H9 (cell line): ENCODE data around the gene ZNF385D. TPM values are rescaled to one million over a fixed set of nuclear protein-coding genes. Genes with fewer than 3 reads are reported as not detected.

Source experiments
- DNase-seq: peaks from one replicate; pipeline ENCODE4 v3.0.0-alpha.2; 2017
- H2AFZ ChIP-seq: one replicate; pipeline ENCODE4 v1.6.1; 2013; ENCODE audit warnings: mild to moderate bottlenecking, low read length, control low read depth, moderate library complexity
- H2AK5ac ChIP-seq: 2 replicates; pipeline ENCODE4 v1.6.1; 2013; ENCODE audit warnings: low read length, control low read depth, mixed read lengths; ENCODE audit not compliant: insufficient read length
- H2BK120ac ChIP-seq: one replicate; pipeline ENCODE4 v1.6.1; 2013; ENCODE audit warnings: low read depth, mild to moderate bottlenecking, low read length, control low read depth, inconsistent platforms; ENCODE audit not compliant: poor library complexity, severe bottlenecking
- H2BK12ac ChIP-seq: 2 replicates; pipeline ENCODE4 v1.6.1; 2013; ENCODE audit warnings: low read length, control low read depth, mixed read lengths, low read depth; ENCODE audit not compliant: insufficient read length
- H2BK15ac ChIP-seq: 2 replicates; pipeline ENCODE4 v1.6.1; 2013; ENCODE audit warnings: low read depth, low read length, control low read depth
- H2BK20ac ChIP-seq: one replicate; pipeline ENCODE4 v1.6.1; 2013; ENCODE audit warnings: low read depth, mild to moderate bottlenecking, low read length, control low read depth, inconsistent platforms; ENCODE audit not compliant: poor library complexity, severe bottlenecking
- H2BK5ac ChIP-seq: 2 replicates; pipeline ENCODE4 v1.6.1; 2013; ENCODE audit warnings: low read length, control low read depth, mixed read lengths; ENCODE audit not compliant: insufficient read length
- H3K14ac ChIP-seq: 2 replicates; pipeline ENCODE4 v1.6.1; 2013; ENCODE audit warnings: low read length, control low read depth; ENCODE audit not compliant: insufficient read depth
- H3K18ac ChIP-seq: 2 replicates; pipeline ENCODE4 v1.6.1; 2013; ENCODE audit warnings: low read depth, mild to moderate bottlenecking, mixed read lengths, low read length, control low read depth; ENCODE audit not compliant: insufficient read length
- H3K23ac ChIP-seq: 2 replicates; pipeline ENCODE4 v1.6.1; 2013; ENCODE audit warnings: low read length, control low read depth, mixed read lengths, low read depth; ENCODE audit not compliant: insufficient read length
- H3K23me2 ChIP-seq: 2 replicates; pipeline ENCODE4 v1.6.1; 2013; ENCODE audit warnings: low read depth, mild to moderate bottlenecking, mixed read lengths, low read length, control low read depth; ENCODE audit not compliant: insufficient read length, poor library complexity, severe bottlenecking
- H3K27ac ChIP-seq: 2 replicates; pipeline ENCODE4 v1.5.1; 2013; ENCODE audit warnings: low read length, control low read depth, mixed read lengths, low read depth; ENCODE audit not compliant: insufficient read length
- H3K27me3 ChIP-seq: 2 replicates; pipeline ENCODE4 v1.6.1; 2013; ENCODE audit warnings: low read length, control low read depth, inconsistent platforms; ENCODE audit not compliant: insufficient read depth
- H3K4ac ChIP-seq: 2 replicates; pipeline ENCODE4 v1.6.1; 2013; ENCODE audit warnings: low read depth, mild to moderate bottlenecking, control low read depth, inconsistent platforms, low read length, moderate library complexity
- H3K4me1 ChIP-seq: 2 replicates; pipeline ENCODE4 v1.6.1; 2013; ENCODE audit warnings: low read length, control low read depth, inconsistent platforms; ENCODE audit not compliant: insufficient read depth
- H3K4me2 ChIP-seq: 2 replicates; pipeline ENCODE4 v1.6.1; 2013; ENCODE audit warnings: low read length, control low read depth, mixed read lengths; ENCODE audit not compliant: insufficient read length, insufficient read depth
- H3K56ac ChIP-seq: 2 replicates; pipeline ENCODE4 v1.6.1; 2013; ENCODE audit warnings: low read depth, mild to moderate bottlenecking, mixed read lengths, low read length, control low read depth; ENCODE audit not compliant: insufficient read length
- H3K79me1 ChIP-seq: 2 replicates; pipeline ENCODE4 v1.6.1; 2013; ENCODE audit warnings: low read depth, mild to moderate bottlenecking, moderate library complexity, low read length, control low read depth, inconsistent platforms; ENCODE audit not compliant: insufficient read depth, poor library complexity, severe bottlenecking
- H3K79me2 ChIP-seq: 2 replicates; pipeline ENCODE4 v1.6.1; 2013; ENCODE audit warnings: low read length, control low read depth, inconsistent platforms; ENCODE audit not compliant: insufficient read depth
- H3K9ac ChIP-seq: 2 replicates; pipeline ENCODE4 v1.6.1; 2013; ENCODE audit warnings: low read length, control low read depth, mixed read lengths; ENCODE audit not compliant: insufficient read length; ENCODE audit errors: extremely low read depth
- H3K9me3 ChIP-seq: one replicate; pipeline ENCODE4 v1.6.1; 2013; ENCODE audit warnings: low read depth, low read length, inconsistent platforms; ENCODE audit not compliant: control insufficient read depth
- H3T11ph ChIP-seq: one replicate; pipeline ENCODE4 v1.6.1; 2013; ENCODE audit warnings: mild to moderate bottlenecking, low read length, control low read depth, inconsistent platforms
- H4K20me1 ChIP-seq: one replicate; pipeline ENCODE4 v1.6.1; 2013; ENCODE audit not compliant: control insufficient read depth, insufficient read length, insufficient read depth
- H4K5ac ChIP-seq: 2 replicates; pipeline ENCODE4 v1.6.1; 2013; ENCODE audit warnings: low read depth, mild to moderate bottlenecking, mixed read lengths, low read length, control low read depth; ENCODE audit not compliant: insufficient read length
- H4K8ac ChIP-seq: replicated peaks from 2 replicates; pipeline ENCODE4 v1.6.1; 2013; ENCODE audit warnings: low read length, control low read depth, mixed read lengths, low read depth; ENCODE audit not compliant: insufficient read length
- H4K91ac ChIP-seq: 2 replicates; pipeline ENCODE4 v1.6.1; 2013; ENCODE audit warnings: low read depth, mild to moderate bottlenecking, moderate library complexity, mixed read lengths, low read length, control low read depth; ENCODE audit not compliant: insufficient read length
- H3K27ac Mint-ChIP-seq, 3 experiments: 2 replicates in 2 of 3; 3 replicates in 1 of 3; pipeline ENCODE4 v1.8.0; 2020 to 2021; ENCODE audit warnings: mixed read lengths in 3 of 3, mild to moderate bottlenecking in 1 of 3, moderate library complexity in 1 of 3
- H3K27me3 Mint-ChIP-seq: 2 replicates; pipeline ENCODE4 v1.8.0; 2021; ENCODE audit warnings: low read depth, mild to moderate bottlenecking, moderate library complexity, mixed read lengths
- H3K36me3 Mint-ChIP-seq, 3 experiments: 2 replicates in 2 of 3; 3 replicates in 1 of 3; pipeline ENCODE4 v1.8.0; 2020 to 2021; ENCODE audit warnings: low read depth in 3 of 3, mixed read lengths in 3 of 3; ENCODE audit not compliant: insufficient read depth in 1 of 3
- H3K4me1 Mint-ChIP-seq, 2 experiments: 2 replicates each; pipeline ENCODE4 v1.8.0; 2020; ENCODE audit warnings: mixed read lengths in 2 of 2
- H3K4me3 Mint-ChIP-seq, 2 experiments: 2 replicates in 1 of 2; 3 replicates in 1 of 2; pipeline ENCODE4 v1.8.0; 2020 to 2021; ENCODE audit warnings: mild to moderate bottlenecking in 2 of 2, mixed read lengths in 2 of 2, moderate library complexity in 1 of 2
- H3K9me3 Mint-ChIP-seq, 2 experiments: 2 replicates in 1 of 2; 3 replicates in 1 of 2; pipeline ENCODE4 v1.8.0; 2020; ENCODE audit warnings: mild to moderate bottlenecking in 2 of 2, mixed read lengths in 2 of 2, moderate library complexity in 1 of 2
- WGBS: extraction: QIAGEN DNeasy Blood & Tissue Kit; methylation state at CpG from one replicate; pipeline ENCODE4 v1.1.7; 2013; ENCODE audit warnings: missing lambda C conversion rate, low lambda C conversion rate, mixed read lengths; ENCODE audit not compliant: insufficient read length; ENCODE audit errors: extremely low coverage; 5-methylcytosine and 5-hydroxymethylcytosine counted together
- total RNA-seq: library from RNA; stranded (reverse); gene quantifications from 2 replicates; pipeline ENCODE4 v1.2.1, GENCODE V29; 2021
- TF ChIP-seq, protein P1 (sequence below): fragments of 200-600 bp; sonication (generic); conservative IDR thresholded peaks from 3 replicates; pipeline ENCODE4 v1.8.0; 2021; ENCODE audit warnings: antibody characterized with exemption, mild to moderate bottlenecking

The ZNF385D gene
- total RNA-seq, 1 experiment from 2014 or later, result 1.5 TPM

DNA sequence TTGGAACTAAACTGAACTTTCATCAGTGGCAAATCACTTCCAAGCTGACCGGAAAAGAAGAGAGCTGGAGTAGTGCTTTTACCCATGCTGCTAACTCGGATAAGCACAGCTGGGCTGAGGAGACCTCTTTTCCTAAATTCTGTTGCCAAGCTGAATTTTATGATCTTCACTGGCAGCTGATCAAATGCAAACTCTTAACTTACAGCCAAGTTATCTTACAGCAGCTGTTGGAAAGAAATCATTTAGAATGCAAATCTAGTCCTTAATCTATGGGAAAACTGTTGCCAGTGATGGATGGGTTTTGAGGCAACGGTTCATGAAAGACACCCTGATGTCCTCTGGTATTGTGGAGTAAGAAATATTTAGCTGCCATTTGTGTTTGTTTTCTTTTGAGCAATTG, 216.5 kb downstream of the ZNF385D start:
- no peak overlapping the region for H3K23ac ChIP-seq
- no peak overlapping the region for H2AK5ac ChIP-seq
- no peak overlapping the region for H3K14ac ChIP-seq
- WGBS, result no CpG with 5 or more reads among the region's 3 CpGs
- Mint-ChIP-seq H3K27me3 (no peaks in the 10 kb centered on the region), H3K4me1 (no peaks in the 10 kb centered on the region), H3K4me3 (no peak overlapping the region), H3K27ac (no peak overlapping the region), H3K9me3 (no peaks in the 10 kb centered on the region), H3K36me3 (no peaks in the 10 kb centered on the region)
- no peak overlapping the region for H3T11ph ChIP-seq
- no peaks in the 10 kb centered on the region for H4K20me1 ChIP-seq
- H4K91ac ChIP-seq, result no peak overlapping the region
- no peak overlapping the region for H3K4me2 ChIP-seq
- H3K23me2 ChIP-seq, result no peaks in the 10 kb centered on the region
- no peak overlapping the region for H2AFZ ChIP-seq
- no peak overlapping the region for H2BK120ac ChIP-seq
- no peak overlapping the region for H3K18ac ChIP-seq
- no peak overlapping the region for H4K8ac ChIP-seq
- no peak overlapping the region for H2BK15ac ChIP-seq
- DNase-seq, result no peak
- H3K79me1 ChIP-seq, result no peaks in the 10 kb centered on the region
- H3K4me1 ChIP-seq, result no peaks in the 10 kb centered on the region
- H3K4ac ChIP-seq, result no peak overlapping the region
- H3K27ac ChIP-seq, result no peak overlapping the region
- TF ChIP-seq, protein P1, sequence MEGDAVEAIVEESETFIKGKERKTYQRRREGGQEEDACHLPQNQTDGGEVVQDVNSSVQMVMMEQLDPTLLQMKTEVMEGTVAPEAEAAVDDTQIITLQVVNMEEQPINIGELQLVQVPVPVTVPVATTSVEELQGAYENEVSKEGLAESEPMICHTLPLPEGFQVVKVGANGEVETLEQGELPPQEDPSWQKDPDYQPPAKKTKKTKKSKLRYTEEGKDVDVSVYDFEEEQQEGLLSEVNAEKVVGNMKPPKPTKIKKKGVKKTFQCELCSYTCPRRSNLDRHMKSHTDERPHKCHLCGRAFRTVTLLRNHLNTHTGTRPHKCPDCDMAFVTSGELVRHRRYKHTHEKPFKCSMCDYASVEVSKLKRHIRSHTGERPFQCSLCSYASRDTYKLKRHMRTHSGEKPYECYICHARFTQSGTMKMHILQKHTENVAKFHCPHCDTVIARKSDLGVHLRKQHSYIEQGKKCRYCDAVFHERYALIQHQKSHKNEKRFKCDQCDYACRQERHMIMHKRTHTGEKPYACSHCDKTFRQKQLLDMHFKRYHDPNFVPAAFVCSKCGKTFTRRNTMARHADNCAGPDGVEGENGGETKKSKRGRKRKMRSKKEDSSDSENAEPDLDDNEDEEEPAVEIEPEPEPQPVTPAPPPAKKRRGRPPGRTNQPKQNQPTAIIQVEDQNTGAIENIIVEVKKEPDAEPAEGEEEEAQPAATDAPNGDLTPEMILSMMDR, result no peak
- no peaks in the 10 kb centered on the region for H3K9me3 ChIP-seq
- no peak overlapping the region for H4K5ac ChIP-seq
- no peaks in the 10 kb centered on the region for H3K79me2 ChIP-seq
- H3K27me3 ChIP-seq, result no peaks in the 10 kb centered on the region
- no peak overlapping the region for H2BK20ac ChIP-seq
- H2BK5ac ChIP-seq, result no peak overlapping the region
- H3K56ac ChIP-seq, result no peak overlapping the region
- no peak overlapping the region for H2BK12ac ChIP-seq
- H3K9ac ChIP-seq, result no peak overlapping the region
